ENCODE measurements around the gene ASCL3. TPM values are rescaled to one million over a fixed set of nuclear protein-coding genes. Genes with fewer than 3 reads are reported as not detected.
"Not testable (repeated sequence)": the region's sequence is repeated elsewhere in the genome, so short reads cannot be mapped to it uniquely, and the experiment has no call there.

Gene ASCL3
- total RNA-seq, 6 donors from 2014 or later: not detected

DNA sequence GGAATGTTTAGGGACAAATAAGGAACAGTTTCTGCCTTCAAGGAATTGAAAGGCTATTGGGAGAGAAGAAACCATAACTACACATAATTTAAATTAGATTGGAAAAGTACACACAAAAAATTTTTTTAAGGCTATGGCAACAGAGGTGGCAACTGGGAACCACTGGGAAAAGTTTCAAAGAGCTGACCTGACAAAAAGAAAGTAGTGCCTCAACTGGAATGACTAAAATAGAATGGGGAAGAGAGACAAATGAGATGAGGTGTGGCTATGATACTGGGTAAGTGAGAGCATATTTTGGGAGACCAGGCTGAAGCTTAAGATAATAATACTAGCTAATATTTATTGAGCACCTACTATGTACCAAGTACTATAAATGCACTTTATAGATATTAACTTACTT, 34.7 kb downstream of the ASCL3 start:
- DNase-seq (no peak), ATAC-seq (ENCODE audit: low FRiP score in 2 of 2) (no peak)
- Histone ChIP-seq H3K27ac (no peak overlapping the region), H3K4me1 (peaks cover 8 to 19% (median 16%) of the 10 kb centered on the region in 4 donors), H3K36me3 (no peaks in the 10 kb centered on the region), H3K9me3 (no peaks in the 10 kb centered on the region), H3K4me3 (no peak overlapping the region), H3K27me3 (no peaks in the 10 kb centered on the region)
- TF ChIP-seq POLR2A (IDR thresholded peaks at IDR 0.05) (no peak), EP300 (IDR thresholded peaks at IDR 0.05) (no peak), POLR2AphosphoS5 (IDR thresholded peaks at IDR 0.05) (no peak)
- TF ChIP-seq, protein P1, sequence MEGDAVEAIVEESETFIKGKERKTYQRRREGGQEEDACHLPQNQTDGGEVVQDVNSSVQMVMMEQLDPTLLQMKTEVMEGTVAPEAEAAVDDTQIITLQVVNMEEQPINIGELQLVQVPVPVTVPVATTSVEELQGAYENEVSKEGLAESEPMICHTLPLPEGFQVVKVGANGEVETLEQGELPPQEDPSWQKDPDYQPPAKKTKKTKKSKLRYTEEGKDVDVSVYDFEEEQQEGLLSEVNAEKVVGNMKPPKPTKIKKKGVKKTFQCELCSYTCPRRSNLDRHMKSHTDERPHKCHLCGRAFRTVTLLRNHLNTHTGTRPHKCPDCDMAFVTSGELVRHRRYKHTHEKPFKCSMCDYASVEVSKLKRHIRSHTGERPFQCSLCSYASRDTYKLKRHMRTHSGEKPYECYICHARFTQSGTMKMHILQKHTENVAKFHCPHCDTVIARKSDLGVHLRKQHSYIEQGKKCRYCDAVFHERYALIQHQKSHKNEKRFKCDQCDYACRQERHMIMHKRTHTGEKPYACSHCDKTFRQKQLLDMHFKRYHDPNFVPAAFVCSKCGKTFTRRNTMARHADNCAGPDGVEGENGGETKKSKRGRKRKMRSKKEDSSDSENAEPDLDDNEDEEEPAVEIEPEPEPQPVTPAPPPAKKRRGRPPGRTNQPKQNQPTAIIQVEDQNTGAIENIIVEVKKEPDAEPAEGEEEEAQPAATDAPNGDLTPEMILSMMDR (IDR thresholded peaks at IDR 0.05): no peak

DNA sequence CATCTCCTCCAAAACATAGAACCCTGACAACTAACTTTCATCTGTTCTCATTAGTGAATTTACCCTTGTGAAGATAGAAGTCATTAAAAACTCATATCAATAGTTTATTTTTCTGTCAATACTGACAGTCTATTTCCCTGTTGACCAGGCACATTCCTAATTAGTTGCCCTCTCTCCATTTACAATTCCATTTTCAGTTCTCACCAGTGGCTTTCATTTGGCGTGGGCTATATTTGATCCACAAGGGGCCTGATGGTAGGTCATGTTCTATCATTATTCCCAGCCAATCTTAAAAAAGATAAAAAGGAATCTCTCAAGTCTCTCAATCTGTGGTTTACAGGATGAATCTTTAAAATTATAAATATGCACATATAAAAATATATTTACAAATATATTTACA, 35.7 kb downstream of the ASCL3 start:
- DNase-seq (no peak), ATAC-seq (ENCODE audit: low FRiP score in 2 of 2) (no peak)
- Histone ChIP-seq H3K4me3 (no peak overlapping the region), H3K4me1 (peaks cover 4 to 12% (median 11%) of the 10 kb centered on the region in 4 donors), H3K36me3 (no peaks in the 10 kb centered on the region), H3K27me3 (no peaks in the 10 kb centered on the region), H3K9me3 (no peaks in the 10 kb centered on the region), H3K27ac (no peak overlapping the region)
- WGBS, 2 donors: 78 to 80% methylated on average over 1 of the region's 1 CpG
- TF ChIP-seq POLR2A (IDR thresholded peaks at IDR 0.05) (no peak), POLR2AphosphoS5 (IDR thresholded peaks at IDR 0.05) (no peak), EP300 (IDR thresholded peaks at IDR 0.05) (no peak)
- TF ChIP-seq, protein P1 (IDR thresholded peaks at IDR 0.05): no peak

DNA sequence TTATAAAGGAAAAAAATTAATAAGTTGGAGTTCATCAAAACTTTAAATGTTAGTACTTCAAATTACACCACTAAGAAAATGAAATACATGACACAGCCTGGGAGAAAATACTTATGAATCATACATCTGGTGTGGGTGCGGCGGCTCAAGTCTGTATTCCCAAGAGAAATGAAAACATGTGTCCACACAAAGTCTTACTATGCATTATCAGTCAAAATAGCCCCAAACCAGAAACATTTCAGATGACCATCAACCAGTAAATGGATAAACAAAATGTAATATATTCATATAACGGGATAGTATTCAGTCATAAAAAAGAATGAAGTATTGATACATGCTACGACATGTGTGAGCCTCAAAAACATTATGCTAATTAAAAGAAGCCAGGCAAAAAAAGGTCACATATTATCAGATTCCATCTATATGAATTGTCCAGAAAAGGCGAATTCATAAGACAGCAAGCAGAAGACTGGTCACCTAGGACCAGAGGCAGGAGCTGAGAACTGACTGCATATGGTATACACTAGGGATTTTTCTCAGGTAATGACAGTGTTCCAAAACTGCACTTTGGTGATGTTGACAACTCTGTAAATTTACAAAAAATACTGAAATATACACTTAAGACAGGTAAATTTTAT, 37.2 kb downstream of the ASCL3 start:
- Histone ChIP-seq H3K9me3 (no peaks in the 10 kb centered on the region), H3K27me3 (no peaks in the 10 kb centered on the region), H3K4me1 (peaks cover 4 to 9% (median 8%) of the 10 kb centered on the region in 4 donors), H3K4me3 (no peak overlapping the region), H3K36me3 (no peaks in the 10 kb centered on the region), H3K27ac (no peak overlapping the region)
- DNase-seq: no peak
- 81 to 93% methylated on average over 5 of the region's 5 CpGs for WGBS, 2 donors
- peak in 1 of 2 donors; percentile 77 for ATAC-seq (ENCODE audit: low FRiP score in 2 of 2)
- no peak for TF ChIP-seq POLR2A (IDR thresholded peaks at IDR 0.05)
- no peak for TF ChIP-seq EP300 (IDR thresholded peaks at IDR 0.05)
- no peak for TF ChIP-seq POLR2AphosphoS5 (IDR thresholded peaks at IDR 0.05)
- TF ChIP-seq, protein P1 (IDR thresholded peaks at IDR 0.05): no peak

DNA sequence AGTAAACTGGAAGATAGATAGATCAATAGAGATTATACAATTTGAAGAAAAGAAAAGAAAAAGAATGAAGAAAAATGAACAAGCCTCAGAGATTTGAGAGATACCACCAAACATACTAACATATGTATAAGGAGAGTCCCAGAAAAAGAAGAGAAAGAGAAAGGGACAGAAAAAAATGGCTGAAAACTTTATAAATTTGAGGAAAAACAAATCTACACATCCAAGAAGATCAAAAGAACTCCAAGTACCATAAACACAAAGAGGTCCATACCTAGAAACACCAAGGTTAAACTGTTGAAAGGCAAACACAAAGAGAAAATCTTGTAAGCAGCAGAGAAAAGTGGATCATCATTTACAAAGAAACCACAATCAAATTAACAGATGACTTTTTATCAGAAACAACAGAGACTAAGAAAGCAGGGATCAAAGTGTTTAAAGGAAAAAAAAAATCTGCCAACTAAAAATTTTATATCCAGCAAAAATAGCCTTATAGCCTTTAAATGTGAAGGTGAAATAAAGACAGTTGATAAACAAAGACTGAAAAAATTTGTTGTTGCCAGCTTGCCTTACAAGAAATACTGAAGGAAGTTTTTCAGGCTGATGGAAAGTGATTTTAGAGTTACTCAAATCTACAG, 43.6 kb downstream of the ASCL3 start:
- no peak overlapping the region for H3K27ac ChIP-seq
- peaks cover 4 to 13% (median 10%) of the 10 kb centered on the region in 4 donors for H3K9me3 ChIP-seq
- no peak for ATAC-seq (ENCODE audit: low FRiP score in 2 of 2)
- no peak overlapping the region for H3K4me3 ChIP-seq
- no peaks in the 10 kb centered on the region for H3K27me3 ChIP-seq
- H3K4me1 ChIP-seq: no peaks in the 10 kb centered on the region
- no peak for DNase-seq
- H3K36me3 ChIP-seq: no peaks in the 10 kb centered on the region
- TF ChIP-seq EP300 (IDR thresholded peaks at IDR 0.05) (no peak), POLR2AphosphoS5 (IDR thresholded peaks at IDR 0.05) (no peak), POLR2A (IDR thresholded peaks at IDR 0.05) (no peak)

DNA sequence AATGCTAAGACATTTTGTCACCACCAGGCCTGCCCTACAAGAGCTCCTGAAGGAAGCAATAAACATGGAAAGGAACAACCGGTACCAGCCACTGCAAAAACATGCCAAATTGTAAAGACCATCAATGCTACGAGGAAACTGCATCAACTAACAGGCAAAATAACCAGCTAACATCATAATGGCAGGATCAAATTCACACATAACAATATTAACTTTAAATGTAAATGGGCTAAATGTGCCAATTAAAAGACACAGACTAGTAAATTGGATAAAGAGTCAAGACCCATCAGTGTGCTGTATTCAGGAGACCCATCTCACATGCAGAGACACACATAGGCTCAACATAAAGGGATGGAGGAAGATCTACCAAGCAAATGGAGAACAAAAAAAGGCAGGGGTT, 51.6 kb downstream of the ASCL3 start:
- not testable (repeated sequence) for H3K9me3 ChIP-seq; H3K36me3 ChIP-seq; H3K27ac ChIP-seq; H3K4me1 ChIP-seq; DNase-seq; ATAC-seq (ENCODE audit: low FRiP score in 2 of 2); H3K4me3 ChIP-seq; H3K27me3 ChIP-seq
- 90 to 96% methylated on average over 2 of the region's 2 CpGs for WGBS, 2 donors

Small RNAs within 50 kb of the gene (small RNA-seq; reads per million reads assigned to genes)
- 0 reads per million in 4 donors for gene RF00019

Other genes starting within 250 kb of the ASCL3 start
- gene AKIP1, start 31.8 kb downstream of the ASCL3 start, total RNA-seq: 10 to 100 TPM; 17.4 to 31.8 (median 23.1) TPM
- 10 to 100 TPM in 2 of 6 donors, 1 to 10 TPM in 3, not detected in 1; 4.3 to 13.6 (median 7.8) TPM for gene C11orf16, start 10.1 kb downstream of the ASCL3 start, total RNA-seq
- 10 to 100 TPM; 23.0 to 86.6 (median 56.0) TPM for gene TMEM9B, start 21.4 kb upstream of the ASCL3 start, total RNA-seq
- 1 to 10 TPM in 2 of 6 donors, under 1 TPM in 4; under 0.01 to 5.5 (median 0.87) TPM for gene NRIP3, start 61.0 kb upstream of the ASCL3 start, total RNA-seq
- 1 to 10 TPM; 2.2 to 8.4 (median 4.4) TPM for gene SCUBE2, start 148.6 kb upstream of the ASCL3 start, total RNA-seq

All from upper lobe of left lung (tissue), 6 donors.